ENCODE measurements around the gene MOK.

MOK gene

GRCh38 chr14:102346645-102347044 is 41.7 kb upstream of the MOK start:
- in situ Hi-C loops (cut with HindIII; ENCODE audit: low sequenced_read_pairs) = no loop called here
- DNase-seq (ENCODE audit: low read depth, low spot score) = no peak
- no peak for TF ChIP-seq CTCF (IDR thresholded peaks at IDR 0.05; ENCODE audit: low read depth, low read length)
- no peak overlapping the region for H3K4me3 ChIP-seq (ENCODE audit: low read depth, low read length)

- in situ Hi-C loops (cut with HindIII; ENCODE audit: low sequenced_read_pairs) = no loop called here
- TF ChIP-seq CTCF (IDR thresholded peaks at IDR 0.05; ENCODE audit: low read depth, low read length) = no peak
- no peak overlapping the region for H3K4me3 ChIP-seq (ENCODE audit: low read depth, low read length)
- DNase-seq (ENCODE audit: low read depth, low spot score) = no peak
Observed at GRCh38 chr14:102345232-102345631, 40.3 kb upstream of the MOK start.

- H3K4me3 ChIP-seq (ENCODE audit: low read depth, low read length) = no peak overlapping the region
- no peak for TF ChIP-seq CTCF (IDR thresholded peaks at IDR 0.05; ENCODE audit: low read depth, low read length)
- in situ Hi-C loops (cut with HindIII; ENCODE audit: low sequenced_read_pairs) = no loop called here
- no peak for DNase-seq (ENCODE audit: low read depth, low spot score)
Observed at GRCh38 chr14:102344485-102344884, 39.5 kb upstream of the MOK start.

- in situ Hi-C loops (cut with HindIII; ENCODE audit: low sequenced_read_pairs) = no loop called here
- TF ChIP-seq CTCF (IDR thresholded peaks at IDR 0.05; ENCODE audit: low read depth, low read length) = no peak
- H3K4me3 ChIP-seq (ENCODE audit: low read depth, low read length) = no peak overlapping the region
- no peak for DNase-seq (ENCODE audit: low read depth, low spot score)
Observed at GRCh38 chr14:102344084-102344483, 39.1 kb upstream of the MOK start.

GRCh38 chr14:102342238-102342637 is 37.3 kb upstream of the MOK start:
- no peak overlapping the region for H3K4me3 ChIP-seq (ENCODE audit: low read depth, low read length)
- no peak for DNase-seq (ENCODE audit: low read depth, low spot score)
- TF ChIP-seq CTCF (IDR thresholded peaks at IDR 0.05; ENCODE audit: low read depth, low read length) = no peak
- in situ Hi-C loops (cut with HindIII; ENCODE audit: low sequenced_read_pairs) = no loop called here

GRCh38 chr14:102341566-102341965 is 36.6 kb upstream of the MOK start:
- no peak overlapping the region for H3K4me3 ChIP-seq (ENCODE audit: low read depth, low read length)
- no peak for TF ChIP-seq CTCF (IDR thresholded peaks at IDR 0.05; ENCODE audit: low read depth, low read length)
- in situ Hi-C loops (cut with HindIII; ENCODE audit: low sequenced_read_pairs) = no loop called here
- no peak for DNase-seq (ENCODE audit: low read depth, low spot score)

GRCh38 chr14:102338724-102339123 is 33.8 kb upstream of the MOK start:
- no peak for DNase-seq (ENCODE audit: low read depth, low spot score)
- in situ Hi-C loops (cut with HindIII; ENCODE audit: low sequenced_read_pairs) = no loop called here
- TF ChIP-seq CTCF (IDR thresholded peaks at IDR 0.05; ENCODE audit: low read depth, low read length) = no peak
- no peak overlapping the region for H3K4me3 ChIP-seq (ENCODE audit: low read depth, low read length)
